GM23338 (cell line): Measurements from ENCODE around the gene ATP1A3. TPM values are rescaled to one million over a fixed set of nuclear protein-coding genes. Genes with fewer than 3 reads are reported as not detected.

Experiments
- ATAC-seq: fragments of 200-7000 bp; cut with Tn5 transposase; 3 replicates; pipeline ENCODE4 v1.9.1; 2020
- DNase-seq: peaks from one replicate; pipeline ENCODE4 v3.0.0-alpha.2; 2015; ENCODE audit warnings: low spot score
- H2AFZ ChIP-seq: fragments of 200-600 bp; sonication (generic); 2 replicates; pipeline ENCODE4 v1.8.0; 2016; ENCODE audit warnings: antibody characterized with exemption, mild to moderate bottlenecking, moderate library complexity
- H3F3A ChIP-seq: fragments of 200-600 bp; sonication (generic); replicated peaks from 2 replicates; pipeline ENCODE4 v1.8.0; 2017; ENCODE audit warnings: antibody characterized with exemption, mixed run types, low read depth
- H3K27ac ChIP-seq: fragments of 200-600 bp; sonication (generic); 2 replicates; pipeline ENCODE4 v1.6.1; 2016; ENCODE audit warnings: low read depth
- H3K27me3 ChIP-seq: fragments of 200-600 bp; sonication (generic); 2 replicates; pipeline ENCODE4 v1.8.0; 2016; ENCODE audit warnings: mild to moderate bottlenecking, mixed run types, moderate library complexity; ENCODE audit not compliant: insufficient read depth
- H3K36me3 ChIP-seq: fragments of 200-600 bp; sonication (generic); 2 replicates; pipeline ENCODE4 v1.8.0; 2016; ENCODE audit warnings: mild to moderate bottlenecking; ENCODE audit not compliant: insufficient read depth
- H3K4me1 ChIP-seq: fragments of 200-600 bp; sonication (generic); 2 replicates; pipeline ENCODE4 v1.8.0; 2016; ENCODE audit warnings: mild to moderate bottlenecking, moderate library complexity; ENCODE audit not compliant: insufficient read depth
- H3K4me2 ChIP-seq: fragments of 200-600 bp; sonication (generic); 2 replicates; pipeline ENCODE4 v1.7.1; 2017; ENCODE audit warnings: mixed run types
- H3K4me3 ChIP-seq: fragments of 200-600 bp; sonication (generic); 2 replicates; pipeline ENCODE4 v1.6.1; 2016; ENCODE audit warnings: mixed run types
- H3K79me2 ChIP-seq: fragments of 200-600 bp; sonication (generic); replicated peaks from 2 replicates; pipeline ENCODE4 v1.8.0; 2017; ENCODE audit warnings: mild to moderate bottlenecking; ENCODE audit not compliant: insufficient read depth
- H3K9me2 ChIP-seq: fragments of 200-600 bp; sonication (generic); 2 replicates; pipeline ENCODE4 v1.8.0; 2017; ENCODE audit not compliant: insufficient read depth
- H4K20me1 ChIP-seq: fragments of 200-600 bp; sonication (generic); replicated peaks from 2 replicates; pipeline ENCODE4 v1.8.0; 2017; ENCODE audit warnings: mild to moderate bottlenecking; ENCODE audit not compliant: insufficient read depth
- H3K27ac Mint-ChIP-seq: 2 replicates; pipeline ENCODE4 v1.8.0; 2020; ENCODE audit warnings: inconsistent platforms, mild to moderate bottlenecking, moderate library complexity, mixed read lengths
- H3K27me3 Mint-ChIP-seq: 3 replicates; pipeline ENCODE4 v1.8.0; 2022; ENCODE audit warnings: low read depth, mild to moderate bottlenecking, moderate library complexity, mixed read lengths, inconsistent platforms; ENCODE audit not compliant: insufficient read depth, poor library complexity
- H3K36me3 Mint-ChIP-seq: 3 replicates; pipeline ENCODE4 v1.8.0; 2021; ENCODE audit warnings: low read depth, mild to moderate bottlenecking, inconsistent platforms, moderate library complexity, mixed read lengths
- H3K4me1 Mint-ChIP-seq: 3 replicates; pipeline ENCODE4 v1.8.0; 2020; ENCODE audit warnings: mild to moderate bottlenecking, inconsistent platforms, mixed read lengths
- H3K4me3 Mint-ChIP-seq: 3 replicates; pipeline ENCODE4 v1.8.0; 2021; ENCODE audit warnings: moderate library complexity, mild to moderate bottlenecking, inconsistent platforms, mixed read lengths
- H3K9me3 Mint-ChIP-seq: 3 replicates; pipeline ENCODE4 v1.8.0; 2020; ENCODE audit warnings: moderate library complexity, mild to moderate bottlenecking, inconsistent platforms, mixed read lengths
- CREB1 ChIP-seq: fragments of 250-450 bp; sonication (Bioruptor Pico); IDR thresholded peaks from 2 replicates; pipeline ENCODE4 v1.5.0; 2020; ENCODE audit warnings: low read depth, mild to moderate bottlenecking, moderate library complexity
- EZH2phosphoT487 ChIP-seq: fragments of 200-600 bp; sonication (generic); IDR thresholded peaks from one replicate; pipeline ENCODE4 v1.8.1; 2018; ENCODE audit warnings: antibody characterized with exemption; ENCODE audit not compliant: unreplicated experiment
- NANOG ChIP-seq: IDR thresholded peaks from 2 replicates; pipeline ENCODE4 v1.6.1; 2016; ENCODE audit warnings: antibody characterized with exemption, borderline replicate concordance
- POLR2AphosphoS5 ChIP-seq: IDR thresholded peaks from 2 replicates; pipeline ENCODE4 v1.6.1; 2016; ENCODE audit warnings: antibody characterized with exemption, low read depth
- ZNF114 ChIP-seq: fragments of 250-450 bp; sonication (Bioruptor Pico); IDR thresholded peaks from 2 replicates; pipeline ENCODE4 v1.5.0; 2020; ENCODE audit warnings: mild to moderate bottlenecking, moderate library complexity
- ZNF331 ChIP-seq: fragments of 250-450 bp; sonication (Bioruptor Pico); IDR thresholded peaks from 2 replicates; pipeline ENCODE4 v1.5.0; 2020; ENCODE audit warnings: low read depth, mild to moderate bottlenecking, moderate library complexity
- polyA plus RNA-seq: library from polyadenylated mRNA; unstranded; fragments of >200 nt; fragmentation: Nextera tagmentation; extraction: Ambion mirVana; gene quantifications from 2 replicates; pipeline ENCODE4 v1.2.1, GENCODE V29; 2016
- total RNA-seq: library from RNA; depleted of rRNA; stranded (reverse); fragments of >200 nt; shearing (Covaris generic); gene quantifications from 2 replicates; pipeline ENCODE4 v1.2.3, GENCODE V29; 2014
- TF ChIP-seq, protein P1 (sequence below): fragments of 250-450 bp; sonication (Bioruptor Pico); IDR thresholded peaks from 2 replicates; pipeline ENCODE4 v1.5.0; 2020; ENCODE audit warnings: mild to moderate bottlenecking, moderate library complexity

The ATP1A3 gene
- total and polyA plus RNA-seq, 2 experiments from 2014 or later = 11.5 to 37.3 TPM

DNA sequence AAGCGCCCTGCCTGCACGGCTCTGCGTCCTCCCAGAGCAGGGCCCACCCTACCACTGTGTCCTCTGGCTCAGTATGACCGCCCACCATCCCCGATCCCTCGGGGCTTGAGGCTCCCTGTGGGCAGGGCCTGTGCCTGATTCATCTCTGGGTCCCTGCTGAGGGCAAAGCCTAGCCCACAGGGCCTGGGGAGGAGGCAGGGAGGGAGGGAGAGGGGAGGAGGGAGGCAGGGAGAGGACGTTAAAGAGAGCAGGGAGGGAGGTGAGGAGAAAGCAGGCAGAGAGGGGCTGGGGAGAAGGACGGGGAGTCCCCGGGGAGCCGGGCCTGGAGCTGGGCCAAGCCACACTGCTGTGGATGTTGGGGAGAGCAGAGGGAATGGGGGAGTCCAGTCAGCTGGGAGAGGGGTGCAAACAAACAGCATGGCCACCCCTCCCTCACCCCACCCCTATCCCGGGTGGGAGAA is 61.7 kb downstream of the ATP1A3 start (continued):
- TF ChIP-seq, protein P1, sequence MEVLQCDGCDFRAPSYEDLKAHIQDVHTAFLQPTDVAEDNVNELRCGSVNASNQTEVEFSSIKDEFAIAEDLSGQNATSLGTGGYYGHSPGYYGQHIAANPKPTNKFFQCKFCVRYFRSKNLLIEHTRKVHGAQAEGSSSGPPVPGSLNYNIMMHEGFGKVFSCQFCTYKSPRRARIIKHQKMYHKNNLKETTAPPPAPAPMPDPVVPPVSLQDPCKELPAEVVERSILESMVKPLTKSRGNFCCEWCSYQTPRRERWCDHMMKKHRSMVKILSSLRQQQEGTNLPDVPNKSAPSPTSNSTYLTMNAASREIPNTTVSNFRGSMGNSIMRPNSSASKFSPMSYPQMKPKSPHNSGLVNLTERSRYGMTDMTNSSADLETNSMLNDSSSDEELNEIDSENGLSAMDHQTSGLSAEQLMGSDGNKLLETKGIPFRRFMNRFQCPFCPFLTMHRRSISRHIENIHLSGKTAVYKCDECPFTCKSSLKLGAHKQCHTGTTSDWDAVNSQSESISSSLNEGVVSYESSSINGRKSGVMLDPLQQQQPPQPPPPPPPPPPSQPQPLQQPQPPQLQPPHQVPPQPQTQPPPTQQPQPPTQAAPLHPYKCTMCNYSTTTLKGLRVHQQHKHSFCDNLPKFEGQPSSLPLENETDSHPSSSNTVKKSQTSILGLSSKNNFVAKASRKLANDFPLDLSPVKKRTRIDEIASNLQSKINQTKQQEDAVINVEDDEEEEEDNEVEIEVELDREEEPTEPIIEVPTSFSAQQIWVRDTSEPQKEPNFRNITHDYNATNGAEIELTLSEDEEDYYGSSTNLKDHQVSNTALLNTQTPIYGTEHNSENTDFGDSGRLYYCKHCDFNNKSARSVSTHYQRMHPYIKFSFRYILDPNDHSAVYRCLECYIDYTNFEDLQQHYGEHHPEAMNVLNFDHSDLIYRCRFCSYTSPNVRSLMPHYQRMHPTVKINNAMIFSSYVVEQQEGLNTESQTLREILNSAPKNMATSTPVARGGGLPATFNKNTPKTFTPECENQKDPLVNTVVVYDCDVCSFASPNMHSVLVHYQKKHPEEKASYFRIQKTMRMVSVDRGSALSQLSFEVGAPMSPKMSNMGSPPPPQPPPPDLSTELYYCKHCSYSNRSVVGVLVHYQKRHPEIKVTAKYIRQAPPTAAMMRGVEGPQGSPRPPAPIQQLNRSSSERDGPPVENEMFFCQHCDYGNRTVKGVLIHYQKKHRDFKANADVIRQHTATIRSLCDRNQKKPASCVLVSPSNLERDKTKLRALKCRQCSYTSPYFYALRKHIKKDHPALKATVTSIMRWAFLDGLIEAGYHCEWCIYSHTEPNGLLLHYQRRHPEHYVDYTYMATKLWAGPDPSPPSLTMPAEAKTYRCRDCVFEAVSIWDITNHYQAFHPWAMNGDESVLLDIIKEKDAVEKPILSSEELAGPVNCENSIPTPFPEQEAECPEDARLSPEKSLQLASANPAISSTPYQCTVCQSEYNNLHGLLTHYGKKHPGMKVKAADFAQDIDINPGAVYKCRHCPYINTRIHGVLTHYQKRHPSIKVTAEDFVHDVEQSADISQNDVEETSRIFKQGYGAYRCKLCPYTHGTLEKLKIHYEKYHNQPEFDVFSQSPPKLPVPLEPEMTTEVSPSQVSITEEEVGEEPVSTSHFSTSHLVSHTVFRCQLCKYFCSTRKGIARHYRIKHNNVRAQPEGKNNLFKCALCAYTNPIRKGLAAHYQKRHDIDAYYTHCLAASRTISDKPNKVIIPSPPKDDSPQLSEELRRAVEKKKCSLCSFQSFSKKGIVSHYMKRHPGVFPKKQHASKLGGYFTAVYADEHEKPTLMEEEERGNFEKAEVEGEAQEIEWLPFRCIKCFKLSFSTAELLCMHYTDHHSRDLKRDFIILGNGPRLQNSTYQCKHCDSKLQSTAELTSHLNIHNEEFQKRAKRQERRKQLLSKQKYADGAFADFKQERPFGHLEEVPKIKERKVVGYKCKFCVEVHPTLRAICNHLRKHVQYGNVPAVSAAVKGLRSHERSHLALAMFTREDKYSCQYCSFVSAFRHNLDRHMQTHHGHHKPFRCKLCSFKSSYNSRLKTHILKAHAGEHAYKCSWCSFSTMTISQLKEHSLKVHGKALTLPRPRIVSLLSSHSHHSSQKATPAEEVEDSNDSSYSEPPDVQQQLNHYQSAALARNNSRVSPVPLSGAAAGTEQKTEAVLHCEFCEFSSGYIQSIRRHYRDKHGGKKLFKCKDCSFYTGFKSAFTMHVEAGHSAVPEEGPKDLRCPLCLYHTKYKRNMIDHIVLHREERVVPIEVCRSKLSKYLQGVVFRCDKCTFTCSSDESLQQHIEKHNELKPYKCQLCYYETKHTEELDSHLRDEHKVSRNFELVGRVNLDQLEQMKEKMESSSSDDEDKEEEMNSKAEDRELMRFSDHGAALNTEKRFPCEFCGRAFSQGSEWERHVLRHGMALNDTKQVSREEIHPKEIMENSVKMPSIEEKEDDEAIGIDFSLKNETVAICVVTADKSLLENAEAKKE (CRISPR knock-in tag) = no peak
- TF ChIP-seq EZH2phosphoT487 (no peak), ZNF114 (CRISPR knock-in tag) (no peak), POLR2AphosphoS5 (no peak), CREB1 (CRISPR knock-in tag) (no peak), ZNF331 (CRISPR knock-in tag) (no peak)

DNA sequence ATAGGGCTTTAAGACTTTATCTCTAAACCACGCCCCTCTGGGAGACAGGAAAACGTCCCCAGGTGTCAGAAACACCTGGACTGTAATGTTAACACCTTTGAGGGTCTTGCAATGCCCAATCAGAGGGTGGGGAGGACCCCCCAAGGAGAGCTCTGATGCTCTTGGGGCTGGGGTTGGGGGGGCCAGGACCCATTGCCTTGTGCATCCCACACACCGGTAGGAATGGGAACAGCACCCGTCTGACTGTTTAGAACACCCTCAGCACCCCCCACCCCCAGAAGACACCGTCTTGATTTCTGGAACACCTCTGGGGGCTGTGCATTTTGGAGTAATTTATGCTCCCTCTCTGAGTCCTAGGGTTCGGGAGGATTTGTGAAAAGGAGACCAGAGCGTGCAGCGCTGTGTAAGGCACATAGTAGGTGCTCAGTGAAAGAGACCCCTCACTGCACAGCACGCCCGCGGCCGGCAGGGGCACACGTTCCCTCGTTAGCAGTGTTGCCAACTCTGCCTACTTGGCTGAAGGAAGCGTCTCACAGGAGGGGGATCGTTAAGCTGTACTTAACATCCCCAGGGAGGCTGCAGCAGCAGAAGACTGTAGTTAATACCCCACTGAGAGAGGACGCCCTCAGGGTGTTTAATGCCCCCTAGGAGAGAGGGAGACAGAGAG is 63.0 kb downstream of the ATP1A3 start:
- DNase-seq (peak; percentile 87), ATAC-seq (peak; percentile 65)
- H3K4me1 Mint-ChIP-seq = peaks cover 42% of the 10 kb centered on the region
- H3K4me2 ChIP-seq = peak overlapping the region; percentile 65
- no peak overlapping the region for H3K27ac Mint-ChIP-seq
- no peak overlapping the region for H3K27ac ChIP-seq
- H3K4me3 Mint-ChIP-seq = no peak overlapping the region; the same call in 2 of the 3 replicates
- H3K4me1 ChIP-seq = peaks cover 23% of the 10 kb centered on the region
- no peak overlapping the region for H2AFZ ChIP-seq
- peak overlapping the region; percentile 28; the same call in 1 of the 2 replicates for H3K4me3 ChIP-seq
- no peaks in the 10 kb centered on the region for H3K79me2 ChIP-seq
- no peaks in the 10 kb centered on the region for H3K36me3 Mint-ChIP-seq
- no peaks in the 10 kb centered on the region for H3K36me3 ChIP-seq
- H4K20me1 ChIP-seq = peaks cover 21% of the 10 kb centered on the region
- H3K27me3 Mint-ChIP-seq = peaks cover 71% of the 10 kb centered on the region
- H3F3A ChIP-seq = peaks cover 22% of the 10 kb centered on the region
- H3K27me3 ChIP-seq = peaks cover 100% of the 10 kb centered on the region
- H3K9me2 ChIP-seq = no peaks in the 10 kb centered on the region
- no peaks in the 10 kb centered on the region; the same call in 1 of the 3 replicates for H3K9me3 Mint-ChIP-seq
- TF ChIP-seq, protein P1 (CRISPR knock-in tag) = no peak
- TF ChIP-seq CREB1 (CRISPR knock-in tag) (no peak), NANOG (peak; percentile 84)
